Stimulated activated CD4-positive, alpha-beta T cell treated with anti-CD3 and anti-CD28 coated beads, Interleukin-4, amount 100 ng/mL, for 48 hours (primary cell): ENCODE results near the gene PCDHB5.
"Not testable (repeated sequence)": the region's sequence is repeated elsewhere in the genome, so short reads cannot be mapped to it uniquely, and the experiment has no call there.

Experiments used
- DNase-seq, 2 donors: peaks; one replicate each; pipeline ENCODE4 v3.0.0-alpha.2; 2020; ENCODE audit warnings: low read depth in 2 of 2

The PCDHB5 gene

DNA sequence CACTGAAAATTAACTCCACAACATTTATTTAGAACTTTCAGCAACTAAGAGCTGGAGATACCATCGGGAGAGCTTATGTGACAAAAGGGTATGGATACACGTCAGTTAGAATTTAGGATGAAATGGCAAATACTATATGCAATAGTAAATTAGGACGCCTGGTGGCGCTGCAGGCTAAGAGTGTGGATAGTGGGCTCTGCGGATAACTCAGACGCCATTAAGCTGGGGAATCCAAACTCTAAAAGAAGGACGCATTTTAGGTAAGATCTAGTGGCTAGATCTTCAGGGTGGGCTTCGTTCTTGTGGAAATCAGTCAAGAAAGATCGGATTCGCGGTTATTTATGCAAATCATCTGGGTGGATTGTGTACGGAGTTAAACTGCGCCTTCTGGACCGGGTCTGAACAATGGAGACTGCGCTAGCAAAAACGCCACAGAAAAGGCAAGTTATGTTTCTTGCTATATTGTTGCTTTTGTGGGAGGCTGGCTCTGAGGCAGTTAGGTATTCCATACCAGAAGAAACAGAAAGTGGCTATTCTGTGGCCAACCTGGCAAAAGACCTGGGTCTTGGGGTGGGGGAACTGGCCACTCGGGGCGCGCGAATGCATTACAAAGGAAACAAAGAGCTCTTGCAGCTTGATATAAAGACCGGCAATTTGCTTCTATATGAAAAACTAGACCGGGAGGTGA lies at the start of gene PCDHB5:
Gene PCDHB5 (plus strand): TSS at position 177 of the 688 bp plus-strand sequence. CDS start 229 bp downstream, at position 406.
- DNase-seq, result no peak

GRCh38 chr5:141094481-141095262 lies 40.3 kb upstream of the PCDHB5 start, which contains the start of gene PCDHB2:
Gene PCDHB2 (plus strand): TSS chr5:141094615. CDS start chr5:141094791, 176 bp downstream.
- DNase-seq, result no peak

DNA sequence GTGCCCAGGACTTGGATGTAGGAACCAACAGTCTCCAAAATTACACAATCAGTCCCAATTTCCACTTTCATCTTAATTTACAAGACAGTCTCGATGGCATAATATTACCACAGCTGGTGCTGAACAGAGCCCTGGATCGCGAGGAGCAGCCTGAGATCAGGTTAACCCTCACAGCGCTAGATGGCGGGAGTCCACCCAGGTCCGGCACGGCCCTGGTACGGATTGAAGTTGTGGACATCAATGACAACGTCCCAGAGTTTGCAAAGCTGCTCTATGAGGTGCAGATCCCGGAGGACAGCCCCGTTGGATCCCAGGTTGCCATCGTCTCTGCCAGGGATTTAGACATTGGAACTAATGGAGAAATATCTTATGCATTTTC lies 39.8 kb upstream of the PCDHB5 start:
- no peak for DNase-seq

- DNase-seq, result not testable (repeated sequence)
Measured at GRCh38 chr5:141096181-141096580, 38.8 kb upstream of the PCDHB5 start.

GRCh38 chr5:141096586-141096985 lies 38.4 kb upstream of the PCDHB5 start:
- DNase-seq, result not testable (repeated sequence)

DNA sequence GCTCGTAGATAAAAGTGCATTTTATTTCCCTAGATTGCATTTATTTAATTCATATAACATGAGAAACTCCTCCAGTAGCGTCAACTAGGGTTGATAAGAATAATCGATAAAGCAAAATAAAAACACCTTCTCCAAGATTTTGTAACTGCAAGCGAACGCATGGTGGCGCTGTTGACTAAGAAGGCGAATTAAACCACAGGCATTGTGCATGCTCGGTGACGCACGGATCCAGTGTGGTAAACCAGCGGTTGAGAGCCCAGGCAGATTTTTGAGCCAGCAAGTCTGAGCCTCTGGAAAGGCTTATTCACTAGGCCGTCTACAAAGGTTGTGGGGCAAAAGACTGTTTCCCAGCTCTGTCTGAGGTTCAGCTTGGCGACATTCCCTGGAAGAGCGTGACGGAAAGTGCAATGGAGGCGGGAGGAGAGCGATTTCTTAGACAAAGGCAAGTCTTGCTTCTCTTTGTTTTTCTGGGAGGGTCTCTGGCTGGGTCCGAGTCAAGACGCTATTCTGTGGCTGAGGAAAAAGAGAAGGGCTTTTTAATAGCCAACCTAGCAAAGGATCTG lies 34.7 kb upstream of the PCDHB5 start, which contains the start of gene PCDHB3:
Gene PCDHB3 (plus strand): TSS at position 231 of the 563 bp plus-strand sequence. CDS start 177 bp downstream, at position 408.
- DNase-seq, result peak; percentile 21 to 47

DNA sequence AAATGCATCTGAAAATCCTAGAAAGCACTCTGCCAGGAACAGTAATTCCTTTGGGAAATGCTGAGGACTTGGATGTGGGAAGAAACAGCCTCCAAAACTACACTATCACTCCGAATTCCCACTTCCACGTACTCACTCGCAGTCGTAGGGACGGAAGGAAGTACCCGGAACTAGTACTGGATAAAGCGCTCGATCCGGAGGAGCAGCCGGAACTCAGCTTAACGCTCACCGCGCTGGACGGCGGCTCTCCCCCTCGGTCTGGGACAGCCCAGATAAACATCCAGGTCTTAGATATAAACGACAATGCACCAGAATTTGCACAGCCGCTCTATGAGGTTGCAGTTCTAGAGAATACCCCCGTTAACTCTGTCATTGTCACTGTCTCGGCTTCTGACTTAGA lies 33.9 kb upstream of the PCDHB5 start:
- DNase-seq, result no peak

GRCh38 chr5:141102070-141102469 lies 32.9 kb upstream of the PCDHB5 start:
- not testable (repeated sequence) for DNase-seq

GRCh38 chr5:141102471-141102870 lies 32.5 kb upstream of the PCDHB5 start:
- not testable (repeated sequence) for DNase-seq

DNA sequence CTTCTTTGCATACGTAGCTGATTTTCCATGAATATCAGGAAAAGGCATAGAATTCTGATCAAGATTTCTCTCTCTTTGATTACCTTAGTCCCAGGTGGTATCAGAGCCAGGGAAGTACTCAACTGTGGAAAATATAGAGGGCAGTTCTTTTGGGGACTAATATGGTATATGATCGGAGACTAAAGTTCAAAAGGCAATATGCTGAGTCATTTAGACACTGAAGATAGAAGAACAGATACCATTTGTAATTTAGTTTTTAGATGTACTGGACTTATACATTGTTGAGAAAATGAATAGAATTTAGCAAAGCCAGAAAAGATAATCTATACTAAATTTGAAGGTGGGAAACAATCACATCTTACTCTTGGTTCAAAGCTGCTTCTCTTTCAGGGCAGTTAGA lies 29.7 kb upstream of the PCDHB5 start:
- no peak for DNase-seq

DNA sequence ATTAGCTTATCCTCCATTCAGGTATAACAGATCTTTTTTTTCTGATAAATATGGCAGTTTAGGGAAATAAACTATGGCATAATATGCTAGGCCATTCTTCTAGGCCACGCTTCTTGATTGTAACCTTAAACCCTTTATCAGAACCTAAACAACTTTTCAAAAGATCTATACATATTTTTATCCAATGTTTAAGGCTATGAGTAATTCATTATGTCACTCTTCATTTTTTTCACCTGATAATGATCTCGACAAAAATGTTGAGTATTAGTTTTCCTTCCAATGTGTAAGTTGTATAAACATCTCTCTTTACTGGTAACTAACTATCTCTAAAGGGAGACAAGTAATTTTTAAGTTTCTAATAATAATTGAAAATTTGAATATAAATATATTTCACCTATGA lies 15.8 kb upstream of the PCDHB5 start:
- DNase-seq, result no peak

GRCh38 chr5:141121563-141121962 lies 13.4 kb upstream of the PCDHB5 start, which contains the start of gene PCDHB4:
Gene PCDHB4 (plus strand): TSS chr5:141121818. CDS start chr5:141121999, 181 bp downstream.
- DNase-seq, result peak in 1 of 2 donors; percentile 4

GRCh38 chr5:141121985-141122384 lies 13.0 kb upstream of the PCDHB5 start:
- no peak for DNase-seq

- DNase-seq, result not testable (repeated sequence)
Measured at GRCh38 chr5:141123396-141124135, 11.4 kb upstream of the PCDHB5 start.

DNA sequence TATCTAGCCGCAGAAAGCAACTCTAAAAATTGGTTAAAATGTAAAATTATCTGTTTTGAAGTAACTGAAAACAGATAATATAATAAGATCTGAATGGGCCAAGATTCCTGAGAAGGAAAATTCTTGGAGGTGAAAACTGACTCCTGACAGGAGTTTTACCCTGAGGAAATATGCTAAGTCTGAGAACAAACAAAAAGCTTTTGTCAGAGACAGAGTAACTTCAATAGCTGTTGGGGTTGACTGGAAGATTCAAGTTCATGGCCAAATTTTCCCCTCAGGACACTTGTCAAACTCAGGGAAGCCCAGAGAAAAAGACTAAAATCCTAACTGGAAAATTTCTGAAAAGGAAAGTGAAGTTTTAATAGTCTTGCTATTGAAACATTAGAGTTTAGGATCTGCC lies 7.7 kb upstream of the PCDHB5 start:
- no peak for DNase-seq

- DNase-seq, result no peak
Measured at GRCh38 chr5:141135718-141136266, 786 bp downstream of the PCDHB5 start.

DNA sequence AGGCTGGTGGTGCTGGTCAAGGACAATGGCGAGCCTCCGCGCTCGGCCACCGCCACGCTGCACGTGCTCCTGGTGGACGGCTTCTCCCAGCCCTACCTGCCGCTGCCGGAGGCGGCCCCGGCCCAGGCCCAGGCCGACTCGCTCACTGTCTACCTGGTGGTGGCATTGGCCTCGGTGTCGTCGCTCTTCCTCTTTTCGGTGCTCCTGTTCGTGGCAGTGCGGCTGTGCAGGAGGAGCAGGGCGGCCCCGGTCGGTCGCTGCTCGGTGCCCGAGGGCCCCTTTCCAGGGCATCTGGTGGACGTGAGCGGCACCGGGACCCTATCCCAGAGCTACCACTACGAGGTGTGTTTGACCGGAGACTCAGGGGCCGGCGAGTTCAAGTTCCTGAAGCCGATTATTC lies 2.3 kb downstream of the PCDHB5 start:
- DNase-seq, result not testable (repeated sequence)

DNA sequence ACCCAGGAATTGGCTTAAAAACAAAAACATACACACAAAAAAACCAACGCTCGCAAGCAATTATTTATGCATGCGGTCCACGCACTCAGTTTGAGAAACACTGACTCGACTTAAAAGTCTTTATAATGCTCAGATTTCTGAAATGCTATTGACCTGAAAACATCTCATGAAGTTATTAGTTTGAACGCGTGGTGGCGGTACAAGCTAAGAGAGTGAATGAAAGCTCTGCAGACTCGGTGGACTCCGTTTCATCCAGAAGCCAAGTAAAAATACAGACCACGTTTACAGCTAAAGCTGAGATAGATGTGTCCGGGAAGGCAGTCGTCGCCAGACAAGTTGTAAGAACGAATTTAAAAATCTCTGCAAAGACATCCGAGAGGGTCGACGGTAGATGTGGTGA lies 14.8 kb downstream of the PCDHB5 start, which contains the start of gene PCDHB6:
Gene PCDHB6 (plus strand): TSS at position 246 of the 400 bp plus-strand sequence. CDS start 201 bp downstream, outside the sequence.
- DNase-seq, result no peak

DNA sequence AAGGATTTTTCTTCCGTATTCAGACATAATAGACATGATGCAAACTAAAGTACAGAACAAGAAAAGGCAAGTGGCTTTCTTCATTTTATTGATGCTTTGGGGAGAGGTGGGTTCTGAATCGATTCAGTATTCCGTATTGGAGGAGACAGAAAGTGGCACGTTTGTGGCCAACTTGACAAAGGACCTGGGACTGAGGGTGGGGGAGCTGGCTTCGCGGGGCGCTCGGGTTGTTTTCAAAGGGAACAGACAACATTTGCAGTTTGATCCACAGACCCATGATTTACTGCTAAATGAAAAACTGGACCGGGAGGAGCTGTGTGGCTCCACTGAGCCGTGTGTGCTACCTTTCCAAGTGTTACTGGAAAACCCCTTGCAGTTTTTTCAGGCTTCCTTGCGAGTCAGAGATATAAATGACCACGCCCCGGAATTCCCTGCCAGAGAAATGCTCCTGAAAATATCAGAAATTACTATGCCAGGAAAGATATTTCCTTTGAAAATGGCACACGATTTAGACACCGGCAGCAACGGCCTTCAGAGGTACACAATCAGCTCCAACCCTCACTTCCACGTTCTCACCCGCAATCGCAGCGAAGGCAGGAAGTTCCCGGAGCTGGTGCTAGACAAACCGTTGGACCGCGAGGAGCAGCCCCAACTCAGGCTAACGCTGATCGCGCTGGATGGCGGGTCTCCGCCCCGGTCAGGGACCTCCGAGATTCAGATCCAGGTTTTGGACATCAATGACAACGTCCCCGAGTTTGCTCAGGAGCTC lies 15.4 kb downstream of the PCDHB5 start:
- DNase-seq, result no peak

DNA sequence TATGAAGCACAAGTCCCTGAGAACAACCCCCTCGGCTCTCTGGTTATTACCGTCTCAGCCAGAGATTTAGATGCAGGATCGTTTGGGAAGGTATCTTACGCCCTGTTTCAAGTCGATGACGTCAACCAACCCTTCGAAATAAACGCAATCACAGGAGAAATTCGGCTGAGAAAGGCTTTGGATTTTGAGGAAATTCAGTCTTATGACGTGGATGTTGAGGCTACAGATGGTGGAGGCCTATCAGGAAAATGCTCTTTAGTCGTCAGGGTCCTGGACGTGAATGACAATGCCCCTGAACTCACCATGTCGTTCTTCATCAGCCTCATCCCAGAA lies 16.0 kb downstream of the PCDHB5 start:
- DNase-seq, result no peak

DNA sequence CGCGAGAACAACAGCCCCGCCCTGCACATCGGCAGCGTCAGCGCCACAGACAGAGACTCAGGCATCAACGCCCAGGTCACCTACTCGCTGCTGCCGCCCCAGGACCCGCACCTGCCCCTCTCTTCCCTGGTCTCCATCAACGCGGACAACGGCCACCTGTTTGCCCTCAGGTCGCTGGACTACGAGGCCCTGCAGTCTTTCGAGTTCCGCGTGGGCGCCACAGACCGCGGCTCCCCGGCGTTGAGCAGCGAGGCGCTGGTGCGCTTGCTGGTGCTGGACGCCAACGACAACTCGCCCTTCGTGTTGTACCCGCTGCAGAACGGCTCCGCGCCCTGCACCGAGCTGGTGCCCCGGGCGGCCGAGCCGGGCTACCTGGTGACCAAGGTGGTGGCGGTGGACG lies 16.6 kb downstream of the PCDHB5 start:
- not testable (repeated sequence) for DNase-seq
